NT2/D1 (cell line): ENCODE results near the gene DLEU7.

Source experiments
- DNase-seq: peaks from one replicate; pipeline ENCODE4 v3.0.0-alpha.2; 2011; ENCODE audit warnings: low read depth, low spot score
- H3K27me3 ChIP-seq: 2 replicates; pipeline ENCODE4 v1.6.0; 2011; ENCODE audit warnings: mild to moderate bottlenecking; ENCODE audit not compliant: insufficient read length, insufficient read depth
- H3K36me3 ChIP-seq: 2 replicates; pipeline ENCODE4 v1.6.1; 2011; ENCODE audit warnings: mild to moderate bottlenecking, low read length, mixed read lengths; ENCODE audit not compliant: insufficient read depth, insufficient read length
- H3K4me1 ChIP-seq: 2 replicates; pipeline ENCODE4 v1.5.1; 2011; ENCODE audit not compliant: insufficient read depth, insufficient read length
- H3K4me3 ChIP-seq: 2 replicates; pipeline ENCODE4 v1.5.1; 2011; ENCODE audit warnings: low read depth; ENCODE audit not compliant: insufficient read length
- H3K9ac ChIP-seq: 2 replicates; pipeline ENCODE4 v1.6.0; 2011; ENCODE audit warnings: low read depth; ENCODE audit not compliant: insufficient read length
- H3K9me3 ChIP-seq: 2 replicates; pipeline ENCODE4 v1.5.1; 2011; ENCODE audit warnings: mild to moderate bottlenecking, low read length; ENCODE audit not compliant: insufficient read depth
- SUZ12 ChIP-seq: IDR thresholded peaks from 2 replicates; pipeline ENCODE4 v1.6.1; 2011; ENCODE audit not compliant: insufficient read length, insufficient read depth; ENCODE audit errors: extremely low read depth
- YY1 ChIP-seq: IDR thresholded peaks from 2 replicates; pipeline ENCODE4 v1.6.1; 2011; ENCODE audit not compliant: insufficient read length, insufficient read depth
- ZNF274 ChIP-seq: IDR thresholded peaks from 2 replicates; pipeline ENCODE4 v1.6.1; 2011; ENCODE audit warnings: mild to moderate bottlenecking, low read depth, low read length

Gene DLEU7

GRCh38 chr13:50779443-50780200, 63.9 kb downstream of the DLEU7 start:
- no peaks in the 10 kb centered on the region for H3K4me1 ChIP-seq
- H3K9me3 ChIP-seq, result no peaks in the 10 kb centered on the region
- no peak for DNase-seq
- H3K27me3 ChIP-seq, result no peaks in the 10 kb centered on the region
- no peak overlapping the region for H3K9ac ChIP-seq
- no peak overlapping the region for H3K4me3 ChIP-seq
- no peak for TF ChIP-seq SUZ12
- TF ChIP-seq YY1, result no peak
- no peak for TF ChIP-seq ZNF274
- H3K36me3 ChIP-seq, result no peaks in the 10 kb centered on the region
